ENCODE results near the gene A2ML1.
A peak's percentile ranks its signal among the peaks of the same experiment; 100 is the strongest.
"Not testable (repeated sequence)": the region's sequence is repeated elsewhere in the genome, so short reads cannot be mapped to it uniquely, and the experiment has no call there.

A2ML1 gene

GRCh38 chr12:8905546-8905945 lies 83.1 kb downstream of the A2ML1 start:
- DNase-seq (ENCODE audit: low read depth in 1 of 2, low spot score in 1 of 2): no peak

GRCh38 chr12:8906266-8907180 lies 84.1 kb downstream of the A2ML1 start:
- DNase-seq (ENCODE audit: low read depth in 1 of 2, low spot score in 1 of 2): no peak

- DNase-seq (ENCODE audit: low read depth in 1 of 2, low spot score in 1 of 2): no peak
Measured at GRCh38 chr12:8907513-8907912, 85.1 kb downstream of the A2ML1 start.

GRCh38 chr12:8909752-8910151 lies 87.3 kb downstream of the A2ML1 start:
- DNase-seq (ENCODE audit: low read depth in 1 of 2, low spot score in 1 of 2): no peak

GRCh38 chr12:8911606-8912268 lies 89.3 kb downstream of the A2ML1 start:
- no peak for DNase-seq (ENCODE audit: low read depth in 1 of 2, low spot score in 1 of 2)

GRCh38 chr12:8912914-8913313 lies 90.5 kb downstream of the A2ML1 start:
- DNase-seq (ENCODE audit: low read depth in 1 of 2, low spot score in 1 of 2): no peak

- no peak for DNase-seq (ENCODE audit: low read depth in 1 of 2, low spot score in 1 of 2)
Measured at GRCh38 chr12:8913702-8914032, 91.2 kb downstream of the A2ML1 start.

GRCh38 chr12:8914033-8914715 lies 91.8 kb downstream of the A2ML1 start, which contains the start of gene PHC1:
Gene PHC1, plus strand, starts transcription at chr12:8914509. Its CDS starts 3,169 bp downstream, at chr12:8917678.
- peak; percentile 52 to 75 for DNase-seq (ENCODE audit: low read depth in 1 of 2, low spot score in 1 of 2)

GRCh38 chr12:8914716-8915526 lies 92.5 kb downstream of the A2ML1 start:
- peak; percentile 31 to 44 for DNase-seq (ENCODE audit: low read depth in 1 of 2, low spot score in 1 of 2)

- no peak for DNase-seq (ENCODE audit: low read depth in 1 of 2, low spot score in 1 of 2)
Measured at GRCh38 chr12:8916154-8916553, 93.7 kb downstream of the A2ML1 start.

GRCh38 chr12:8917031-8917430 lies 94.6 kb downstream of the A2ML1 start:
- DNase-seq (ENCODE audit: low read depth in 1 of 2, low spot score in 1 of 2): no peak

GRCh38 chr12:8917751-8918150 lies 95.3 kb downstream of the A2ML1 start:
- DNase-seq (ENCODE audit: low read depth in 1 of 2, low spot score in 1 of 2): no peak

GRCh38 chr12:8919643-8920042 lies 97.2 kb downstream of the A2ML1 start:
- not testable (repeated sequence) for DNase-seq (ENCODE audit: low read depth in 1 of 2, low spot score in 1 of 2)

- no peak for DNase-seq (ENCODE audit: low read depth in 1 of 2, low spot score in 1 of 2)
Measured at GRCh38 chr12:8922544-8922943, 100.1 kb downstream of the A2ML1 start.

Data from activated T-helper 1 cell treated with anti-CD3 and anti-CD28 coated beads, Interleukin-2, amount 50 U/mL, for 16 hours (primary cell).